Transverse colon (tissue), 4 donors: ENCODE data around the gene BIRC7.

Experiments
- CTCF ChIP-seq, 5 experiments: fragments of 200-600 bp in 3 of 5; fragments of 450-650 bp in 2 of 5; sonication (generic) in 3 of 5; IDR thresholded peaks; 1 replicate in 2 of 5; 2 replicates in 3 of 5; pipeline ENCODE4 v1.5.1; 2016 to 2017; ENCODE audit warnings: antibody characterized with exemption in 5 of 5, inconsistent platforms in 3 of 5, mild to moderate bottlenecking in 2 of 5, moderate library complexity in 1 of 5
- EP300 ChIP-seq: sonication (generic); formaldehyde crosslinking; IDR thresholded peaks from one replicate; pipeline ENCODE4 v1.6.1; 2017; ENCODE audit warnings: antibody characterized with exemption, low read depth
- POLR2AphosphoS5 ChIP-seq, 3 donors: sonication (generic); formaldehyde crosslinking; IDR thresholded peaks; one replicate each; pipeline ENCODE4 v1.6.1; 2016; ENCODE audit warnings: antibody characterized with exemption in 3 of 3

- TF ChIP-seq CTCF (IDR thresholded peaks at IDR 0.05), result no peak
- TF ChIP-seq EP300, result no peak
- TF ChIP-seq POLR2AphosphoS5 (IDR thresholded peaks at IDR 0.05), result no peak
Measured at GRCh38 chr20:63188641-63189321, 46.9 kb upstream of the BIRC7 start.
